Measurements from ENCODE around the gene ATG2A.

Gene ATG2A

DNA sequence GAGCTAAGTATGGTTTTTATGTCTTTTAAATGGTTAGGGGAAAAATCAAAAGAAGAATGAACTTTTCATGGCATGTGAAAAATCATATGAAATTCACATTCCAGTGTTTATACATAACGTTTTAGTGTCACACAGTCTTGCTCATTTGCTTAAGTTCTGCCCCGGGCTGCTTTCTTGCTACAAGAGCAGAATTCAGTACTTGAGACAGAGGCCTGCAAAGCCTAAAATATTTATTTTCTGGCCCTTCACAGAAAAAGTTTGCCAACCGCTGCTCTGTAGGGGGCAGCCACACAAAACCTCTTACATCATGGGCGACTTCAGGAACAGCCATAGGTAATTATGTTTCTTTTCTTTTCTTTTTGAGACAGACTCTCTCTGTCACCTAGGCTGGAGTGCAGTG, 1.0 kb upstream of the ATG2A start:
- peaks cover 3% of the 10 kb centered on the region for H3F3A ChIP-seq (ENCODE audit: control insufficient read depth, insufficient read depth)
- TF ChIP-seq, protein P1, sequence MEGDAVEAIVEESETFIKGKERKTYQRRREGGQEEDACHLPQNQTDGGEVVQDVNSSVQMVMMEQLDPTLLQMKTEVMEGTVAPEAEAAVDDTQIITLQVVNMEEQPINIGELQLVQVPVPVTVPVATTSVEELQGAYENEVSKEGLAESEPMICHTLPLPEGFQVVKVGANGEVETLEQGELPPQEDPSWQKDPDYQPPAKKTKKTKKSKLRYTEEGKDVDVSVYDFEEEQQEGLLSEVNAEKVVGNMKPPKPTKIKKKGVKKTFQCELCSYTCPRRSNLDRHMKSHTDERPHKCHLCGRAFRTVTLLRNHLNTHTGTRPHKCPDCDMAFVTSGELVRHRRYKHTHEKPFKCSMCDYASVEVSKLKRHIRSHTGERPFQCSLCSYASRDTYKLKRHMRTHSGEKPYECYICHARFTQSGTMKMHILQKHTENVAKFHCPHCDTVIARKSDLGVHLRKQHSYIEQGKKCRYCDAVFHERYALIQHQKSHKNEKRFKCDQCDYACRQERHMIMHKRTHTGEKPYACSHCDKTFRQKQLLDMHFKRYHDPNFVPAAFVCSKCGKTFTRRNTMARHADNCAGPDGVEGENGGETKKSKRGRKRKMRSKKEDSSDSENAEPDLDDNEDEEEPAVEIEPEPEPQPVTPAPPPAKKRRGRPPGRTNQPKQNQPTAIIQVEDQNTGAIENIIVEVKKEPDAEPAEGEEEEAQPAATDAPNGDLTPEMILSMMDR (IDR thresholded peaks at IDR 0.05; ENCODE audit: low read depth, low read length, poor library complexity, severe bottlenecking): peak; percentile 61
- TF ChIP-seq EZH2phosphoT487 (IDR thresholded peaks at IDR 0.05; ENCODE audit: borderline replicate concordance, low read length): no peak
- peak overlapping the region; percentile 88 for H3K4me2 ChIP-seq (ENCODE audit: low read length)
- H3K36me3 ChIP-seq (ENCODE audit: control insufficient read depth, low read length): peaks cover 11% of the 10 kb centered on the region; the same call in 1 of the 2 replicates
- H3K27me3 ChIP-seq (ENCODE audit: control insufficient read depth, low read length): no peaks in the 10 kb centered on the region
- no peaks in the 10 kb centered on the region for H3K9me3 ChIP-seq (ENCODE audit: control insufficient read depth, insufficient read depth, low read length)
- peaks cover 21% of the 10 kb centered on the region for H3K79me2 ChIP-seq (ENCODE audit: control insufficient read depth, low read length)
- H3K27ac ChIP-seq (ENCODE audit: low read depth, low read length): peak overlapping the region; percentile 62
- H3K9me2 ChIP-seq (replicated peaks; ENCODE audit: control insufficient read depth, low read length): no peaks in the 10 kb centered on the region
- H3K4me3 ChIP-seq (ENCODE audit: low read length): peak overlapping the region; percentile 81
- H4K20me1 ChIP-seq (ENCODE audit: control insufficient read depth, insufficient read depth, low read depth, low read length): no peaks in the 10 kb centered on the region
- H3K4me1 ChIP-seq (ENCODE audit: control insufficient read depth, low read length): peaks cover 37% of the 10 kb centered on the region

DNA sequence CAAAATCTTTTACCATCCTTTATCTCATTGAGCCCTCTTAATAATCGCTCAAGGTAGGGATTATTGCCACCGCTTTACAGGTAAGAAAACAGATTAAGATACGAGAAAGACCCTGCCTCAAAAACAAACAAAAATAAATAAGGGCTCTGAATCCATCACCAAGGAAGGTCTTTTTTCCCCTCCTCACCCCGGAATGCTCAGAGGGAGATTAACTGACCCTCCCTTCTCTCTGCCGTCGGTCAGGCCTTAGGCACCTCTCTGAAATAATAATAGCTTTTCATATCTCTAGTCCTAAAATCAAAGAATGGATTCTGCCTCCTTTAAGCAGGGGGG, 620 bp upstream of the ATG2A start:
- Histone ChIP-seq H3K27me3 (ENCODE audit: control insufficient read depth, low read length) (no peaks in the 10 kb centered on the region), H3K4me1 (ENCODE audit: control insufficient read depth, low read length) (peaks cover 37% of the 10 kb centered on the region), H3K79me2 (ENCODE audit: control insufficient read depth, low read length) (peaks cover 21% of the 10 kb centered on the region), H3K4me2 (ENCODE audit: low read length) (peak overlapping the region; percentile 88), H3K4me3 (ENCODE audit: low read length) (peak overlapping the region; percentile 81), H3K27ac (ENCODE audit: low read depth, low read length) (peak overlapping the region; percentile 62), H3F3A (ENCODE audit: control insufficient read depth, insufficient read depth) (peaks cover 3% of the 10 kb centered on the region), H3K36me3 (ENCODE audit: control insufficient read depth, low read length) (peaks cover 15% of the 10 kb centered on the region), H3K9me2 (replicated peaks; ENCODE audit: control insufficient read depth, low read length) (no peaks in the 10 kb centered on the region), H3K9me3 (ENCODE audit: control insufficient read depth, insufficient read depth, low read length) (no peaks in the 10 kb centered on the region), H4K20me1 (ENCODE audit: control insufficient read depth, insufficient read depth, low read depth, low read length) (no peaks in the 10 kb centered on the region)
- no peak for TF ChIP-seq EZH2phosphoT487 (IDR thresholded peaks at IDR 0.05; ENCODE audit: borderline replicate concordance, low read length)
- TF ChIP-seq, protein P1 (IDR thresholded peaks at IDR 0.05; ENCODE audit: low read depth, low read length, poor library complexity, severe bottlenecking): no peak

DNA sequence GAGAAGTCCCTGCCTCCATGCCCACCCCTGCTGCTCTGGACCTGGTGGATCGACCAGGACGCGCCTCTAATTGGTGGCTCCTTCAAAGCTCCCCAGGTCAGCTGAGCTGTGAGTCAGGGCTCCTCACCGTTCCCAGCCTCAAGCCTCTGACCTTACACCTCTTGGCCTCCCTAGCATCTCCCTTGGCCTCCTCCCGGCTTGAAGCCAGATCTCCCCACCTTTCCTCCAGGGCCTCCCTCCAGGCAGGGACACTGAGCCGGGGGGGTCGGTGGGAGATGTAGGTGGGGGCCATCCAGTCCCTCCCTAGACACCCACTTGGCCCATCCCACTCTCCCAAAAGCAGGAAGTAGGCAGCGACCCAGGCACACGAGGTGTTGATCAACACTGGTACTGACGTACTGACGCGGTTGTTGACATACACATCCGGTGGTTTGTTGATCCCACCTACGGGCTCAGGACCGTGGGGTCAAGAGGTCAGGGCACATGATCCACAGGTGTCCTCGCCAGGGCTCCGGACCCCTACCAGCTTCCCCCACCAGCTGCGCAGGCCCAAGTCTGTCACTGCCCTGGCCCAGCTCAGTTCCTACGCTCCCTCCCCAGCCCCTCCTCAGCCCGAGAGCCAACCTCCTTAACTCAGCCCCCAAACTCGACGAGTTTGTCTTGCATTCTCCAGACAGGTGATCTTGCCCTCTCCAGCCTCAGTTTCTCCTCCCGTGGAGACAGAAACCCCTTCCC, 802 bp downstream of the ATG2A start:
- Histone ChIP-seq H3K27ac (ENCODE audit: low read depth, low read length) (peak overlapping the region; percentile 57), H3K4me1 (ENCODE audit: control insufficient read depth, low read length) (peaks cover 37% of the 10 kb centered on the region)

More for the DNA sequence above, 802 bp downstream of the ATG2A start:
- peak overlapping the region; percentile 87 for H3K4me2 ChIP-seq (ENCODE audit: low read length)
- H3K4me3 ChIP-seq (ENCODE audit: low read length): peak overlapping the region; percentile 85
- H3K27me3 ChIP-seq (ENCODE audit: control insufficient read depth, low read length): no peaks in the 10 kb centered on the region
- peaks cover 21% of the 10 kb centered on the region for H3K79me2 ChIP-seq (ENCODE audit: control insufficient read depth, low read length)
- H3K36me3 ChIP-seq (ENCODE audit: control insufficient read depth, low read length): peaks cover 23% of the 10 kb centered on the region
- no peaks in the 10 kb centered on the region for H4K20me1 ChIP-seq (ENCODE audit: control insufficient read depth, insufficient read depth, low read depth, low read length)
- H3K9me2 ChIP-seq (replicated peaks; ENCODE audit: control insufficient read depth, low read length): no peaks in the 10 kb centered on the region
- TF ChIP-seq EZH2phosphoT487 (IDR thresholded peaks at IDR 0.05; ENCODE audit: borderline replicate concordance, low read length): no peak
- TF ChIP-seq, protein P1 (IDR thresholded peaks at IDR 0.05; ENCODE audit: low read depth, low read length, poor library complexity, severe bottlenecking): no peak
- H3K9me3 ChIP-seq (ENCODE audit: control insufficient read depth, insufficient read depth, low read length): no peaks in the 10 kb centered on the region
- H3F3A ChIP-seq (ENCODE audit: control insufficient read depth, insufficient read depth): peaks cover 3% of the 10 kb centered on the region

Data from DOHH2 (cell line).